ENCODE data around the gene CCL28.

DNA sequence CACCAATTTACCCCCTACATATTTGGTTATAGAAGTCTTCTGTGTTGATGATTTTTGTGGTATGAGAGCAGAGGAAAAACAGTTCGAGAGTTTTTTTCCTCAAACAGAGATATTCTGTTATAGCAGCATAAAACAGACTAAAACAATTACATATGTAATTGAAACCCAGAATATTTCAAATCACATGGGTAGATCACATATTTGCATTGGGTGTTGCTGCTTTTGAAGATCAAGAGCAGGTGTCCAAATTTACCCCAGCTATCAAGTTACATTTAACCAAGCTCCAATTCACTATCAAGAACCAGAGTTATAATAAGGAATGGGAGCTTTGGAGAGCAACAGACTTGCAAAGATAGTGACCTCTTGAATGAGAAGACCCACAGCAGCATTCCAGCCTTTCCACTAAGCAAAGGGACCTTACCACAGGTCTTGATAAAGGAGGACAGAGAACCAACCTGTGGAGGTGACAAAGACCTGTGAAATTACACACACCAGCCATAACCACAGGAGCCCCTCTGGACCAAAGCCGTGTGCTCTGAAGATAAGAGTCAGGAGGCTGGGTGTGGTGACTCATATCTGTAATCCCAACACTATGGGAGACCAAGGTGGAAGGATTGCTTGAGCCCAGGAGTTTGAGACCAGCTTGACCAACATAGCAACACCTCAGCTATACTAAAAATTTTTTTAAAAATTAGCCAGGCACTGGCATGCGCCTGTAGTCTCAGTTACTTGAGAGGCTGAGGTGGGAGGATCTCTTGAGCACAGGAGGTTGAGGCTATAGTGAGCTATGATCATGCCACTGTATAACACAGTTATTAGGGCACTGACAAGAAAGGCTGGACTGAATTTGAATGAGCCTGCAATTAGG lies 4.0 kb upstream of the CCL28 start:
- TF ChIP-seq, protein P1, sequence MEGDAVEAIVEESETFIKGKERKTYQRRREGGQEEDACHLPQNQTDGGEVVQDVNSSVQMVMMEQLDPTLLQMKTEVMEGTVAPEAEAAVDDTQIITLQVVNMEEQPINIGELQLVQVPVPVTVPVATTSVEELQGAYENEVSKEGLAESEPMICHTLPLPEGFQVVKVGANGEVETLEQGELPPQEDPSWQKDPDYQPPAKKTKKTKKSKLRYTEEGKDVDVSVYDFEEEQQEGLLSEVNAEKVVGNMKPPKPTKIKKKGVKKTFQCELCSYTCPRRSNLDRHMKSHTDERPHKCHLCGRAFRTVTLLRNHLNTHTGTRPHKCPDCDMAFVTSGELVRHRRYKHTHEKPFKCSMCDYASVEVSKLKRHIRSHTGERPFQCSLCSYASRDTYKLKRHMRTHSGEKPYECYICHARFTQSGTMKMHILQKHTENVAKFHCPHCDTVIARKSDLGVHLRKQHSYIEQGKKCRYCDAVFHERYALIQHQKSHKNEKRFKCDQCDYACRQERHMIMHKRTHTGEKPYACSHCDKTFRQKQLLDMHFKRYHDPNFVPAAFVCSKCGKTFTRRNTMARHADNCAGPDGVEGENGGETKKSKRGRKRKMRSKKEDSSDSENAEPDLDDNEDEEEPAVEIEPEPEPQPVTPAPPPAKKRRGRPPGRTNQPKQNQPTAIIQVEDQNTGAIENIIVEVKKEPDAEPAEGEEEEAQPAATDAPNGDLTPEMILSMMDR (conservative IDR thresholded peaks at IDR 0.05; ENCODE audit: low read length), result no peak
- no peak for TF ChIP-seq EZH2phosphoT487 (IDR thresholded peaks at IDR 0.05; ENCODE audit: borderline replicate concordance, low read depth, low read length)
